Osteoblast (primary cell): ENCODE data around the gene ADGRG2. TPM values are rescaled to one million over a fixed set of nuclear protein-coding genes. Genes with fewer than 3 reads are reported as not detected.

ENCODE experiments used
- DNase-seq: peaks from one replicate; pipeline ENCODE4 v3.0.0; 2011; ENCODE audit warnings: low spot score, mixed read lengths; ENCODE audit not compliant: insufficient read length; ENCODE audit errors: missing footprints
- H2AFZ ChIP-seq: 2 replicates; pipeline ENCODE4 v1.6.0; 2011; ENCODE audit warnings: mild to moderate bottlenecking, low read length
- H3K27ac ChIP-seq: 2 replicates; pipeline ENCODE4 v1.5.1; 2011; ENCODE audit warnings: mild to moderate bottlenecking, low read depth, low read length, moderate library complexity
- H3K27me3 ChIP-seq: 2 replicates; pipeline ENCODE4 v1.6.0; 2012; ENCODE audit warnings: mild to moderate bottlenecking, control low read depth, inconsistent platforms, low read length, moderate library complexity; ENCODE audit not compliant: insufficient read depth
- H3K36me3 ChIP-seq: 2 replicates; pipeline ENCODE4 v1.5.1; 2011; ENCODE audit warnings: mild to moderate bottlenecking, low read length, control low read depth, moderate library complexity; ENCODE audit not compliant: insufficient read depth
- H3K4me1 ChIP-seq: 2 replicates; pipeline ENCODE4 v1.5.1; 2011; ENCODE audit warnings: mild to moderate bottlenecking, low read length, control low read depth, moderate library complexity; ENCODE audit not compliant: insufficient read depth
- H3K4me2 ChIP-seq: 2 replicates; pipeline ENCODE4 v1.6.0; 2011; ENCODE audit warnings: mild to moderate bottlenecking, low read length; ENCODE audit not compliant: insufficient read depth
- H3K4me3 ChIP-seq: fragments of 200-600 bp; sonication (generic); 3 replicates; pipeline ENCODE4 v1.5.1; 2012; ENCODE audit warnings: mild to moderate bottlenecking, low read length, inconsistent platforms; ENCODE audit not compliant: insufficient read depth
- H3K79me2 ChIP-seq: 2 replicates; pipeline ENCODE4 v1.6.0; 2012; ENCODE audit warnings: mild to moderate bottlenecking, low read length, control low read depth, inconsistent platforms; ENCODE audit not compliant: insufficient read depth
- H3K9me3 ChIP-seq: 2 replicates; pipeline ENCODE4 v1.5.1; 2011; ENCODE audit warnings: low read depth, low read length, control low read depth
- H4K20me1 ChIP-seq: 2 replicates; pipeline ENCODE4 v1.6.0; 2012; ENCODE audit warnings: mild to moderate bottlenecking, low read length, control low read depth; ENCODE audit not compliant: insufficient read depth
- total RNA-seq: library from RNA; depleted of rRNA; stranded (reverse); fragments of >200 nt; gene quantifications from 2 replicates; pipeline ENCODE4 v1.2.3, GENCODE V29; 2012
- TF ChIP-seq, protein P1 (sequence below): IDR thresholded peaks from 2 replicates; pipeline ENCODE4 v1.5.1; 2011; ENCODE audit warnings: mild to moderate bottlenecking, low read depth, low read length, moderate library complexity; ENCODE audit errors: extremely low read depth

Gene ADGRG2
- total RNA-seq, 1 donor, result under 0.01 TPM

DNA sequence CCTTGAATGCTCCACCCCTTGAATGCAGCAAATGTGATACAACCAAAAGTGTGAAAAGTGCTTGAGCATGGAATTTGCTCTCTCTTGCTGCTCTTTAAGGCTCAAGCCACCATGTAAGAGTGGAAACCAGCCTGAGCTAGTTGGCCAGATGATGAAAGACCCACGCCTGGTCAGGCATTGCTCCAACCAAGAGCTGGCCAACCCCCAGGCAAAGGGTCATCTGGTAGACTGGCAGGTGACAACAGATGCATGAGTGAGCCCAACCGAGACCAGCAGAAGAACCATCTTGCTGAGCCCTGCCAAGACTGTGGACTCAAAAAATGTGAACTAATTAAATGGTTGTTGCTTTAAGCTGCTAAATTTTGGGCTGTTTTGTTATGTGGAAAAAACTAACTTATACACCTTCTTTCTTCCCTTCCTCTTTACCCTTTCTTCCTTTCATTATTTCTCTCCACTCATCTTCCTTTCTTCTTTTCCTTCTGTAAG, 32.7 kb downstream of the ADGRG2 start:
- Histone ChIP-seq H4K20me1 (no peaks in the 10 kb centered on the region), H3K4me3 (no peak overlapping the region), H3K79me2 (no peaks in the 10 kb centered on the region), H3K36me3 (no peaks in the 10 kb centered on the region), H3K4me1 (no peaks in the 10 kb centered on the region), H3K27ac (no peak overlapping the region), H2AFZ (no peak overlapping the region), H3K4me2 (no peak overlapping the region), H3K9me3 (peaks cover 4% of the 10 kb centered on the region), H3K27me3 (no peaks in the 10 kb centered on the region)
- TF ChIP-seq, protein P1, sequence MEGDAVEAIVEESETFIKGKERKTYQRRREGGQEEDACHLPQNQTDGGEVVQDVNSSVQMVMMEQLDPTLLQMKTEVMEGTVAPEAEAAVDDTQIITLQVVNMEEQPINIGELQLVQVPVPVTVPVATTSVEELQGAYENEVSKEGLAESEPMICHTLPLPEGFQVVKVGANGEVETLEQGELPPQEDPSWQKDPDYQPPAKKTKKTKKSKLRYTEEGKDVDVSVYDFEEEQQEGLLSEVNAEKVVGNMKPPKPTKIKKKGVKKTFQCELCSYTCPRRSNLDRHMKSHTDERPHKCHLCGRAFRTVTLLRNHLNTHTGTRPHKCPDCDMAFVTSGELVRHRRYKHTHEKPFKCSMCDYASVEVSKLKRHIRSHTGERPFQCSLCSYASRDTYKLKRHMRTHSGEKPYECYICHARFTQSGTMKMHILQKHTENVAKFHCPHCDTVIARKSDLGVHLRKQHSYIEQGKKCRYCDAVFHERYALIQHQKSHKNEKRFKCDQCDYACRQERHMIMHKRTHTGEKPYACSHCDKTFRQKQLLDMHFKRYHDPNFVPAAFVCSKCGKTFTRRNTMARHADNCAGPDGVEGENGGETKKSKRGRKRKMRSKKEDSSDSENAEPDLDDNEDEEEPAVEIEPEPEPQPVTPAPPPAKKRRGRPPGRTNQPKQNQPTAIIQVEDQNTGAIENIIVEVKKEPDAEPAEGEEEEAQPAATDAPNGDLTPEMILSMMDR, result no peak
- no peak for DNase-seq

DNA sequence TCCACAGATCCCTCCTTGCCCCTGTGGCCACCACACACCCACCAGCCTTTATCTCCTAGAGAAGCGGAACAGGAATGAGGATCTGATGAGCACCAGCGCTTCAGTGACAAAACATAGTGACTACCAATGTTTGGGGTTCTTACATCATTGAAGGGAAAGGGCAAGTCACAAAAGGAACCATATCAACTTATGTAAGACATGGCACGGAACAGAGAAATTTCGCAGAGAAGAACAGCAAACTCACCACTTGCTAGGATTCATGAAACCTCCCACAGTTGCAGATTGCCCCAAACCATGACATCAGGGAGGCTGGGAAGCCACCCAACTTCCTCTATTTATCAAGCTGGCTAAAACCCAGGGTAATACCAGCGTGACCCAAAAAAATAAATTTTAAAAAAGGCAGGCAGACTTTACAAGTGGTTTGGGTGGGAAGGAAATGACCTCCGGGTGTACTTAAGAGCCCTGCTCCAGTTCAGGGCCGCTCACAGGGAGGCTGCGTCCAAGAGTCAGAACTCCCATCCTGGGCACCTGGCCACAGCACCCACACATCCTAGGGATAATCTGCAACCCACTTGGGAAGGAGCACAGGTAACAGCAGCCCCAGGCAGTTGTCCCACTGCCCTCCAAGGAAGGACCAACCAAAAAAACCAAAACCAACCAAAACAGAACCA, 36.0 kb downstream of the ADGRG2 start:
- Histone ChIP-seq H3K4me3 (no peak overlapping the region), H3K27ac (no peak overlapping the region), H3K4me2 (no peak overlapping the region), H3K9me3 (peaks cover 4% of the 10 kb centered on the region), H3K27me3 (no peaks in the 10 kb centered on the region), H4K20me1 (no peaks in the 10 kb centered on the region), H2AFZ (no peak overlapping the region), H3K36me3 (no peaks in the 10 kb centered on the region), H3K79me2 (no peaks in the 10 kb centered on the region), H3K4me1 (no peaks in the 10 kb centered on the region)
- TF ChIP-seq, protein P1, result no peak
- DNase-seq, result no peak

DNA sequence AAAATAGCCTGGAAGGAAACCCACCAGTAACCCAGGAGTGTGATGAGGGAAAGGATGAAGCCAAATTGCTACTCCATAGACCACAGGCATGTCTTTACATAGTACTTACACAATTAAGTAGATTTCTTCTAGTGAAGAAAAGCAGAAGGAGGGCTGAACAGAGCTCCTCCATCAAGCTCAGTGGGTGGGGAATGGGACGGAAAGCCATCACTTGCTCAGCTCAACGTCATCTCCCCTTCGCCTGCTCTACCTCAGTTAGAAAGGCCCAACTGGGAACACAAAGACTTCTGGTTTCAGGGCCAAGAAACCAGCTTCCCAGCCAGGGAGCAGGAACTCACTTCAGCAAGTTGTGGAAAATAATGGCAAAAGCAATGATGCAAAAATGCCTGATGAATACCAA, 36.6 kb downstream of the ADGRG2 start:
- Histone ChIP-seq H3K4me2 (no peak overlapping the region), H3K36me3 (no peaks in the 10 kb centered on the region), H3K27me3 (no peaks in the 10 kb centered on the region), H3K9me3 (peaks cover 4% of the 10 kb centered on the region), H3K79me2 (no peaks in the 10 kb centered on the region), H2AFZ (no peak overlapping the region), H4K20me1 (no peaks in the 10 kb centered on the region), H3K4me3 (no peak overlapping the region), H3K27ac (no peak overlapping the region), H3K4me1 (no peaks in the 10 kb centered on the region)
- DNase-seq, result no peak
- TF ChIP-seq, protein P1, result no peak

DNA sequence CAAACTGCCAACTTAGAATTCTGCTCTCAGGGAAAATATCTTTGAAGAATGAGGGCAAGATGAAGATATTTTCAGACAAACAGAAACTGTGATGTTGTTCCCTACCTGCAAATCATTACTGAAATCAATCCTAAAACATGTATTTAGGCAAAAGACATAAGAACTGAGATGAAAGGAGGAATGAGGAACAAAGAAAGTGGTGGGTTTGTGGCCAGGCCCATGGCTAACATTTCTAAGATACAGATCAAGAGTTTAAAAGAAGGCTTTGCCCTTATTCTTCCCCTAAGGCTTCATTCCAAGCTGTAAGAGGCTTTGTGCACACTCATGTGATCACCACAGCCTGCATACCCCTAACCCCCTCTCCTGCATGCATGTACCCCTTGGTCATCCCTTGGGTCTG, 46.5 kb downstream of the ADGRG2 start:
- Histone ChIP-seq H3K79me2 (no peaks in the 10 kb centered on the region), H4K20me1 (no peaks in the 10 kb centered on the region), H3K4me3 (no peak overlapping the region), H3K9me3 (no peaks in the 10 kb centered on the region), H3K36me3 (no peaks in the 10 kb centered on the region), H3K27me3 (no peaks in the 10 kb centered on the region), H3K4me1 (no peaks in the 10 kb centered on the region), H2AFZ (no peak overlapping the region), H3K27ac (no peak overlapping the region), H3K4me2 (no peak overlapping the region)
- TF ChIP-seq, protein P1, result no peak
- no peak for DNase-seq
